Dendritic cell treated with granulocyte-macrophage colony-stimulating factor and Interleukin-4, amounts not matched to agents 40 ng/mL and 50 ng/mL, for 4 days (primary cell): ENCODE data around the gene SLC2A13.
"Not testable (repeated sequence)": the region's sequence is repeated elsewhere in the genome, so short reads cannot be mapped to it uniquely, and the experiment has no call there.

ENCODE experiments used
- H3K27ac Mint-ChIP-seq: one replicate; pipeline ENCODE4 v1.8.0; 2022; ENCODE audit warnings: mild to moderate bottlenecking, mixed read lengths
- H3K27me3 Mint-ChIP-seq: one replicate; pipeline ENCODE4 v1.8.0; 2022; ENCODE audit warnings: mild to moderate bottlenecking, mixed read lengths
- H3K36me3 Mint-ChIP-seq: one replicate; pipeline ENCODE4 v1.8.0; 2022; ENCODE audit warnings: low read depth, mixed read lengths
- H3K4me1 Mint-ChIP-seq: one replicate; pipeline ENCODE4 v1.8.0; 2022; ENCODE audit warnings: low read depth, mixed read lengths
- H3K4me3 Mint-ChIP-seq: one replicate; pipeline ENCODE4 v1.8.0; 2022; ENCODE audit warnings: mild to moderate bottlenecking, moderate library complexity, mixed read lengths
- H3K9me3 Mint-ChIP-seq: one replicate; pipeline ENCODE4 v1.8.0; 2022; ENCODE audit warnings: mixed read lengths
- intact Hi-C: fragments of 100-400 bp; cut with micrococcal nuclease; formaldehyde crosslinking; loops from one replicate; pipeline ENCODE4 v1.15.0; 2022

The SLC2A13 gene

GRCh38 chr12:40093512-40093911 is 12.4 kb downstream of the SLC2A13 start:
- Mint-ChIP-seq H3K4me3 (no peak overlapping the region), H3K9me3 (no peaks in the 10 kb centered on the region), H3K4me1 (peaks cover 12% of the 10 kb centered on the region), H3K27ac (no peak overlapping the region), H3K27me3 (no peaks in the 10 kb centered on the region), H3K36me3 (no peaks in the 10 kb centered on the region)
- intact Hi-C loops: no loop called here

GRCh38 chr12:40086471-40086870 is 19.4 kb downstream of the SLC2A13 start:
- intact Hi-C loops: no loop called here
- Mint-ChIP-seq H3K9me3 (no peaks in the 10 kb centered on the region), H3K4me3 (no peak overlapping the region), H3K4me1 (peaks cover 5% of the 10 kb centered on the region), H3K27ac (no peak overlapping the region), H3K36me3 (no peaks in the 10 kb centered on the region), H3K27me3 (no peaks in the 10 kb centered on the region)

- Mint-ChIP-seq H3K27ac (no peak overlapping the region), H3K4me3 (no peak overlapping the region), H3K4me1 (peaks cover 9% of the 10 kb centered on the region), H3K36me3 (no peaks in the 10 kb centered on the region), H3K9me3 (peaks cover 41% of the 10 kb centered on the region), H3K27me3 (no peaks in the 10 kb centered on the region)
- intact Hi-C loops: no loop called here
Measured at GRCh38 chr12:40078266-40078665, 27.6 kb downstream of the SLC2A13 start.

- H3K27me3 Mint-ChIP-seq: no peaks in the 10 kb centered on the region
- intact Hi-C loops: no loop called here
- H3K9me3 Mint-ChIP-seq: peaks cover 33% of the 10 kb centered on the region
- no peak overlapping the region for H3K27ac Mint-ChIP-seq
- H3K4me3 Mint-ChIP-seq: no peak overlapping the region
- peaks cover 5% of the 10 kb centered on the region for H3K4me1 Mint-ChIP-seq
- no peaks in the 10 kb centered on the region for H3K36me3 Mint-ChIP-seq
Measured at GRCh38 chr12:40075458-40075857, 30.4 kb downstream of the SLC2A13 start.

- Mint-ChIP-seq H3K27me3 (no peaks in the 10 kb centered on the region), H3K4me1 (no peaks in the 10 kb centered on the region), H3K9me3 (no peaks in the 10 kb centered on the region), H3K36me3 (no peaks in the 10 kb centered on the region), H3K27ac (no peak overlapping the region), H3K4me3 (no peak overlapping the region)
- intact Hi-C loops: no loop called here
Measured at GRCh38 chr12:40068416-40068815, 37.5 kb downstream of the SLC2A13 start.

- H3K9me3 Mint-ChIP-seq: no peaks in the 10 kb centered on the region
- no peak overlapping the region for H3K27ac Mint-ChIP-seq
- intact Hi-C loops: no loop called here
- H3K36me3 Mint-ChIP-seq: no peaks in the 10 kb centered on the region
- H3K4me3 Mint-ChIP-seq: no peak overlapping the region
- H3K4me1 Mint-ChIP-seq: no peaks in the 10 kb centered on the region
- no peaks in the 10 kb centered on the region for H3K27me3 Mint-ChIP-seq
Measured at GRCh38 chr12:40065636-40066035, 40.2 kb downstream of the SLC2A13 start.

GRCh38 chr12:40063414-40063813 is 42.5 kb downstream of the SLC2A13 start:
- intact Hi-C loops: no loop called here
- Mint-ChIP-seq H3K4me3 (no peak overlapping the region), H3K9me3 (no peaks in the 10 kb centered on the region), H3K4me1 (no peaks in the 10 kb centered on the region), H3K27me3 (no peaks in the 10 kb centered on the region), H3K36me3 (no peaks in the 10 kb centered on the region), H3K27ac (no peak overlapping the region)

- Mint-ChIP-seq H3K4me3 (no peak overlapping the region), H3K4me1 (no peaks in the 10 kb centered on the region), H3K9me3 (no peaks in the 10 kb centered on the region), H3K27ac (no peak overlapping the region), H3K36me3 (no peaks in the 10 kb centered on the region), H3K27me3 (no peaks in the 10 kb centered on the region)
- intact Hi-C loops: no loop called here
Measured at GRCh38 chr12:40058721-40059190, 47.1 kb downstream of the SLC2A13 start.

GRCh38 chr12:40056373-40056772 is 49.5 kb downstream of the SLC2A13 start:
- Mint-ChIP-seq H3K4me1 (no peaks in the 10 kb centered on the region), H3K27ac (no peak overlapping the region), H3K27me3 (no peaks in the 10 kb centered on the region), H3K9me3 (no peaks in the 10 kb centered on the region), H3K4me3 (no peak overlapping the region), H3K36me3 (no peaks in the 10 kb centered on the region)
- intact Hi-C loops: no loop called here

- H3K4me1 Mint-ChIP-seq: no peaks in the 10 kb centered on the region
- intact Hi-C loops: no loop called here
- H3K27me3 Mint-ChIP-seq: no peaks in the 10 kb centered on the region
Measured at GRCh38 chr12:40055776-40056175, 50.1 kb downstream of the SLC2A13 start.

GRCh38 chr12:40055228-40055579 is 50.7 kb downstream of the SLC2A13 start:
- Mint-ChIP-seq H3K27ac (no peak overlapping the region), H3K36me3 (no peaks in the 10 kb centered on the region), H3K27me3 (no peaks in the 10 kb centered on the region), H3K4me3 (no peak overlapping the region), H3K9me3 (no peaks in the 10 kb centered on the region), H3K4me1 (no peaks in the 10 kb centered on the region)
- intact Hi-C loops: no loop called here

More at GRCh38 chr12:40055776-40056175, 50.1 kb downstream of the SLC2A13 start:
- H3K9me3 Mint-ChIP-seq: no peaks in the 10 kb centered on the region
- H3K27ac Mint-ChIP-seq: no peak overlapping the region
- no peaks in the 10 kb centered on the region for H3K36me3 Mint-ChIP-seq
- H3K4me3 Mint-ChIP-seq: no peak overlapping the region

GRCh38 chr12:40054555-40055227 is 51.2 kb downstream of the SLC2A13 start:
- Mint-ChIP-seq H3K27me3 (no peaks in the 10 kb centered on the region), H3K4me1 (no peaks in the 10 kb centered on the region), H3K4me3 (no peak overlapping the region), H3K36me3 (no peaks in the 10 kb centered on the region), H3K9me3 (no peaks in the 10 kb centered on the region), H3K27ac (no peak overlapping the region)
- intact Hi-C loops: no loop called here

- Mint-ChIP-seq H3K36me3 (no peaks in the 10 kb centered on the region), H3K4me1 (no peaks in the 10 kb centered on the region), H3K9me3 (no peaks in the 10 kb centered on the region), H3K27me3 (no peaks in the 10 kb centered on the region), H3K4me3 (no peak overlapping the region), H3K27ac (no peak overlapping the region)
- intact Hi-C loops: no loop called here
Measured at GRCh38 chr12:40049268-40049667, 56.6 kb downstream of the SLC2A13 start.

- intact Hi-C loops: not testable (repeated sequence)
Measured at GRCh38 chr12:40047002-40047401, 58.9 kb downstream of the SLC2A13 start.

GRCh38 chr12:40045656-40046055 is 60.2 kb downstream of the SLC2A13 start:
- H3K36me3 Mint-ChIP-seq: no peaks in the 10 kb centered on the region
- no peaks in the 10 kb centered on the region for H3K9me3 Mint-ChIP-seq
- H3K27me3 Mint-ChIP-seq: no peaks in the 10 kb centered on the region

More at GRCh38 chr12:40047002-40047401, 58.9 kb downstream of the SLC2A13 start:
- not testable (repeated sequence) for H3K9me3 Mint-ChIP-seq, H3K27me3 Mint-ChIP-seq, H3K36me3 Mint-ChIP-seq, H3K4me1 Mint-ChIP-seq, H3K4me3 Mint-ChIP-seq, H3K27ac Mint-ChIP-seq

More at GRCh38 chr12:40045656-40046055, 60.2 kb downstream of the SLC2A13 start:
- no peak overlapping the region for H3K4me3 Mint-ChIP-seq
- H3K27ac Mint-ChIP-seq: no peak overlapping the region
- H3K4me1 Mint-ChIP-seq: no peaks in the 10 kb centered on the region
- intact Hi-C loops: no loop called here
